GM18907 (cell line): ENCODE results near the gene HIP1.
"Not testable (repeated sequence)": the region's sequence is repeated elsewhere in the genome, so short reads cannot be mapped to it uniquely, and the experiment has no call there.

ENCODE experiments used
- ATAC-seq: cut with Tn5 transposase; IDR thresholded peaks from one replicate; pipeline ENCODE4 v1.9.1; 2021; ENCODE audit warnings: mild to moderate bottlenecking, moderate library complexity; ENCODE audit not compliant: unreplicated experiment

The HIP1 gene

DNA sequence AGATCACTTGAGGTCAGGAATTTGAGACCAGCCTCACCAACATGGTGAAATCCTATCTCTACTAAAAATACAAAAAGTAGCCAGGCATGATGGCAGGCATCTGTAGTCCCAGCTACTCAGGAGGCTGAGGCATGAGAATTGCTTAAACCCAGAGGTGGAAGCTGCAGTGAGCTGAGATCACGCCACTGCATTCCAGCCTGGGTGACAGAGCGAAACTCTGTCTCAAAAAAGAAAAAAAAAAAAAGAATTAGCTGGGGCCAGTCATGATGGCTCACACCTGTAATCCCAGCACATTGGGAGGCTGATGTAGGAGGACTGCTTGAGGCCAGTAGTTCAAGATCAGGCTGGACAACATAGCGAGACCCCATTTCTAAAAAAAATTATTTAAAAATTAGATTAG lies 21.0 kb downstream of the HIP1 start:
- not testable (repeated sequence) for ATAC-seq

- no peak for ATAC-seq
These were observed 21.6 kb downstream of the HIP1 start for GRCh38 chr7:75716992-75717626.

DNA sequence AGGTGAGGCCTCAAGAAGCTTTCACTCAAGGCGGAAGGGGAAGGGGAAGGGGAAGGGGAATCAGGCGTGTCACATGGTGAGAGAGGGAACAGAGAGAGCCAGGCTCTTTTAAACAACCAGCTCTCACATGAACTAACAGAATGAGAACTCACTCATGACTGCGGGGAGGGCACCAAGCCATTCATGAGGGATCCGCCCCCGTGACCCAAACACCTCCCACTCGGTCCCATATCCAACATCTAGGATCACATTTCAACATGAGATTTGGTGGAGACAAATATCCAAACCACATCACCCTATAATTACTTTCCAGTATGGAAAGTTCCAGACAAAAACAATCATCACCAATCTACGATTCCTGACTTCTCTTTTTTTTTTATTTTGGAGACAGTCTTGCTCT lies 22.9 kb downstream of the HIP1 start:
- no peak for ATAC-seq

- no peak for ATAC-seq
These were observed 26.0 kb downstream of the HIP1 start for GRCh38 chr7:75712517-75713361.

DNA sequence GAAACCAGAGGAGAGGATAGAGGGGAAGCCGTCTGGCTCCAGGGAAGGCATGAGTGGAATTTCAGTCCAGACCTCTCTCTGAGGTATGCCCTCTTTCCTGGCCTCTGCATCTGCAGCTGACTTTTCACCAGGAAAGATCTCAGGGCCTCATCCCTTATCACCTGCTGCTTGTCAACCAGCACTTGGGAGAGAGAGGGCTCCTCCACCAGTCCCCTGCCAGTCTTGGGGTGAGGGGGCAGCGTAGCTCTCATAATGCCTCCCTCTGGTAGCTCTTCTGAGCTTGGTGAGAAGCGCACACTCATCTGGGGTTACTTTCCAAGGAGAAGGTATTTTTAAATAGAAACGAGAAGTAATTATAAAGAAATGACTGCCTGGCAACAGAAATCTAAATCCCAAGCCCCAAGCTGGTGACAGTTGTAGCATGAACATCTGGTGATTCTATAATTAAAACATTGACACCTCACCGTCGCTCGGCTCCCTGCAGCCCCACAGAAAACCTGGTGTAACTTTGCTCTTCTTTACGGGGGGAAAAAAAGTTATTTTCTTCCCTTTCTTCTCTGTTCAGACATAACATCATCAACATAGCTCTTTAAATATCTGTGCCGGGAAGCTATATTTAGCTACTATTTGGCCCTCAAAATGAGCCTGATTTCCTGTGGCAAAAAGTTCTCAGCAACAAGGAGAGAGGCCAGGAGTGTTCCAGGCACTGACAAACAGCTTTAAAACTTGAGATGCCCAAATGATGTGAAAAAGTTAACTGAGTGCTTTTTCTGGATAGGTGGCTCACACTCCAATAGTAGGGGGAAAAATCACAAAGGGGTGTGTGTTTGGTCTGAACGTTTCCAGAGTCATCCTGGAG lies 26.9 kb downstream of the HIP1 start:
- ATAC-seq, result no peak

GRCh38 chr7:75711076-75711475 lies 27.7 kb downstream of the HIP1 start:
- ATAC-seq, result no peak

GRCh38 chr7:75704928-75705327 lies 33.8 kb downstream of the HIP1 start:
- no peak for ATAC-seq

DNA sequence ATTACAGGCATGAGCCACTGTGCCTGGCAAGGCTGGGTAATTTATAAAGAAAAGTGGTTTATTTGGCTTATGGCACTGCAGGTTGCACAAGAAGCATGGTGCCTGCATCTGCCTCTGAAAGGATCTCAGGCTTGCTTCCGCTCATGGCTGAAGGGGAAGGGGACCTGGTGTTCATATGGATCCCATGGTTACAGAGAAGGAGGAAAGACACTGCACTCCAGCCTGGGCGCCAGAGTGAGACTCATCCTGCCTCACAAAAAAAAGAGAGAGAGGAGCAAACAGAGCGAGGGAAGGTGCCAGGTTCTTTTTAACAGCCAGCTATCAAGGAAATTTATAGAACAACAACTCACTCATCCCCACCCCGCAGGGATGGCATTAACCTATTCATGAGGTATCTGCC lies 36.2 kb downstream of the HIP1 start:
- no peak for ATAC-seq

GRCh38 chr7:75699993-75700392 lies 38.7 kb downstream of the HIP1 start:
- ATAC-seq, result no peak

DNA sequence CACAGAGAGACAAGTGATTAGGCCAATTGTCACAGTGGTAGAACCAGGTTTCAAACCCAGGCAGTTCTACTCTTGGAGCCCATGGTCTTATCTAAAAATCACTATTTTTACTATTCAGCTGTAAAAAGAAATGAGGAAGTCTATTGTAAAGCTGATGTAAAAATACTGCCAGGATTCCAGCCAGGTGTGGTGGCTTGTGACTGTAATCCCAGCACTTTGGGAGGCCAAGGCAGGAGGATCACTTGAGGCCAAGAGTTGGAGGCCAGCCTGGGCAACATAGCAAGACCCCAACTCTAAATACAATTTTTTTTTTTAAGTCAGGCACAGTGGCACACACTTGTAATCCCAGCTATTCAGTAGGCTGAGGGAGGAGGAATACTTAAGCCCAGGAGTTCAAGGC lies 40.4 kb downstream of the HIP1 start:
- no peak for ATAC-seq

DNA sequence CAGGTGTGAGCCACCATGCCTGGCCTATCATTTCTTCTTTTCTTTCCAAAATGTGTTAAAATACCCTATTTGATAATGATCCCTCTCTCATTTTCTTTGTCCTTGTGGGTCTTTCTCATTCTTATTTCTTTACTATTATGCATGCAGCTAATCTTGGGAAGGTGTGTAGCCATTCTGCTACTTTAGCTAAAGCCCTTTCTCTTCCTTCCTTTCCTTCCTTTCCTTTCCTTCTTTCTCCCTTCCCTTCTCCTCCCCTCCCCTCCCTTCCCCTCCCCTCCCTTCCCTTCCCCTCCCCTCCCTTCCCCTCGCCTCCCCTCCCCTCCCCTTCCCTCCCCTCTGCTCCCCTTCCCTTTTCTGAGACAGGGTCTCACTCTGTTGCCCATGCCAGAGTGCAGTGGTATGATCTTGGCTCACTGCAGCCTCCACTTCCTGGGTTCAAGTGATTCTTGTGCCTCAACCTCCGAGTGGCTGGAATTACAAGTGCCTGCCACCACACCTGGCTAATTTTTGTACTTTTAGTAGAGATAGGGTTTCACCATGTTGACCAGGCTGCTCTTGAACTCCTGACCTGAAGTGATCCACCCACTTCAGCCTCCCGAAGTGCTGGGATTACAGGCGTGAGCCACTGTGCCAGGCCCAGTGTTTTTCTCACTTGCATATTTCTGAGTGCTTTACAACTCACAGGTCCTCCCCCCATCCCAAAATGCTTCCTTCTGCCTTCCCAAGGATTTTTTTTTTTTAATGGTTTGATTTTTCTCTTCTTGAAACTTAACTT lies 42.3 kb downstream of the HIP1 start:
- no peak for ATAC-seq

GRCh38 chr7:75694638-75695399 lies 43.9 kb downstream of the HIP1 start:
- ATAC-seq, result no peak

DNA sequence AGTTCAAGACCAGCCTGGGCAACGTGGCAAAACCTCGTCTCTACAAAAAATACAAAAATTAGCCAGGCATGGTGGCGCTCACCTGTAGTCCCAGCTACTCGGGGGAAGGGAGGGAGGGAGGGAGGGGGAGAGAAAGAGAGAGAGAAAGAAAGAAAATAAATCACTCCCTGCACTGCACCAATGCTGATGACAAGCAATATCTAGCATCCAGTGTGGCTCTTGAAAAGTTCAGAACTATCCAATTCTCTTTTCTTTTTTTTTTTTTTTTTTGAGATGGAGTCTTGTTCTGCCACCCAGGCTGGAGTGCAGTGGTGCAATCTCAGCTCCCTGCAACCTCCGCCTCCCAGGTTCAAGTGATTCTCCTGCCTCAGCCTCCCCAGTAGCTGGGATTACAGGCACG lies 45.1 kb downstream of the HIP1 start:
- not testable (repeated sequence) for ATAC-seq

DNA sequence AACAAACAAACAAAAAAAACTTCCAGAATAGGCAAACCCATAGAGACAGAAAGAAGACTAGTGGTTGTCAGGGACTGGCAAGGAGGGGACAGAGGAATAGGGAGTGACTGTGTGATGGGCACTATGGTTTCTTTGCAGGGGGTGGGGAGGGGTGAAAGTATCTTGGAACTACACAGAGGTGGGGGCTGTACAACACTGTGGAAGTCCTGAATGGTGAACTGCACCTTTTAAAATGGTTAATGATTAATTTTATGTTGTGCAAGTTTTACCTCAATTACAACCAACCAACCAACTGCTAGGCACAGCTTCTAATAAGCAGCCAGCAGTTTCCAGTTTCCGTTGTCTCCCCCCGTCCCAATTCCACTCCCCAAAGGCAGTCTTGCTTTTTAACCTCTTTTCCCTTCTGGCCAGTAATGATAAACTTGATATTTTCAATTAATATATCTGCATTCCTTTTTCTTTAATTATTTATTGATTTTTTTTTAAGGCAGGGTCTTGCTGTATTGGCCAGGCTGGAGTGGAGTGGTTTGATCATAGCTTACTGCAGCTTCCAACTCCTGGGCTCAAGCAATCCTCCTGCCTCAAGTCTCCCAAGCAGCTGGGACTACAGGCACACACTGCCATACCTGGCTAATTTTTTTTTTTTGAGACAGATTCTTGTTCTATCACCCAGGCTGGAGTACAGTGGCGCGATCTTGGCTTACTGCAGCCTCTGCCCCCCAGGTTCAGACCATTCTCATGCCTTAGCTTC lies 46.8 kb downstream of the HIP1 start:
- ATAC-seq, result no peak

GRCh38 chr7:75690121-75690523 lies 48.6 kb downstream of the HIP1 start:
- ATAC-seq, result no peak

DNA sequence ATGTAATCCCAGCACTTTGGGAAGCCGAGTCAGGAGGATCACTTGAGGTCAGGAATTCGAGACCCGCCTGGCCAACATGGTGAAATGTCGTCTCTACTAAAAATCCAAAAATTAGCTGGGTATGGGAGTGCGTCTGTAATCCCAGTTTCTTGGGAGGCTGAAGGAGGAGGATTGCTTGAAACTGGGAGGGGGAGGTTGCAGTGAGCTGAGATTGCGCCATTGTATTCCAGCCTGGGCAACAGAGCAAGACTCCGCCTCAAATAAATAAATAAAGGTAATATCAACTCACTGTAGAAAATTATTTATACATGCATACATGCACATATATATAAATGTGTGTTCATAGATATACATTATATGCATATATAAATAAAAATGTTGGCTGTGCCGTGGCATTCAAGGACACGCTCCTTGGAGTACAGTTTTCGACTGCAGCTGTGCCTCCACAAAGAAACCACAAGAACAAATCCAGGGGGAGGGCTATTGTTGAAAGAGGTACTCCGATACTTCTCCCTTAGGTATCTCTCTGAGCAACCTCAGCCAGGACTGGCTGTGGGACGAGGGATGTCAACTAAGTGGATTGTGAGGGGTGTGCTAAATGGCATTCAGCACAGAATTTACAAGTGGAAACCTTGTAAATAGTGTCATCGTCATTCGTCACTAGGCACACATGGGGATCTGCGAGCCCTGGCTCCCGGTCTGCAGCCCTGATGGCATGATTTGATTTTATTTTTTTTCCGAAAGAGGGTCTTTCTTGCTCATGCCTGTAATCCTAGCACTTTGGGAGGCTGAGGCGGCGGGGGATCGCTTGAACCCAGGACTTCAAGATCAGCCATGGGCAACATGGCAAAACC lies 49.3 kb downstream of the HIP1 start:
- no peak for ATAC-seq

- ATAC-seq, result no peak
These were observed 50.3 kb downstream of the HIP1 start for GRCh38 chr7:75688200-75689136.
